ENCODE data around the gene WWC1.
"Not testable (repeated sequence)": the region's sequence is repeated elsewhere in the genome, so short reads cannot be mapped to it uniquely, and the experiment has no call there.

Gene WWC1

DNA sequence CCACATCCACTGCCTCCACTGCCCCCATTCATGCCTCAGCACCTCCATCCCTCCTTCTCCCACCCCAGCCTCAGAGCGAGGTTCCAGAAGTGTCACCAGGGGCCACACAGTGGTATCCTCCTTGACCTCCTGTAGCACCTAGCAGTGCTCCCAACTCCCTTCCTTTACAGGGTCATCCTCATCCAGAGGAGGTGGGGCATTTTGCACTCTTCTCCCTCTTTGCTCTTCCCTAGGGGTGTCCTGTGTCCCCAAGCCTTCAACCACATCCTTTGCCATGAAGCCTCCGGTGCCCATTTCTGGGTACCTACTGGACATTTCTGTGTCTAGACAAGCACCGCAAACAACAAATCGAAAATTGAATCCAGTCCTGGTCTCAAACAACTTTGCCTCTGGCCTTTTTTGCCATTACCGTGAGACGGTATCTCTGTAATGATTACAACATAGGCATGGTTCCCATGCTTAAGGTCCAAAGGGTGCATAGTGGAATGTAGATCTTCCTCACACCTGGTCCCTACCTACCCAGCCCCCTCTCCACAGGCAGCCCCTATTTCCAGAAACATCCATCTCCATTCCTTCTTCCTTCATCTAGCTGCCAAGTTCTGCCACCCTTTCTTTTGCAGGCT is 17.6 kb downstream of the WWC1 start:
- DNase-seq (ENCODE audit: low read depth) = no peak

DNA sequence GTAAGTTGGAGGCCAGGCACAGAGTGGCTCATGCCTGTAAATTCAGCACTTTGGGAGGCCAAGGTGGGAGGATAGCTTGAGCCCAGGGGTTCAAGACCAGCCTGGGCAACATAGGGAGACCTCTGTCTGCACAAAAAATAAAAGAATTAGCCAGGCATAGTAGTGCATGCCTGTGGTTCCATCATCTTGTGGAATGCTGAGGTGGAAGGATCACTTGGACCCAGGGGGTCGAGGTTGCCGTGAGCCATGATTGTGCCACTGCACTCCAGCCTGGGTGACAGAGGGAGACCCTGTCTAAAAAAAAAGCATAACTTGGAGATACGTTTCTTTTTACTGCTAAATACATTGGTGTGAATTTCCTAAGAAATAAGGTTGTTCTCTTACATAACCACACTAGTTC is 19.1 kb downstream of the WWC1 start:
- not testable (repeated sequence) for DNase-seq (ENCODE audit: low read depth)

DNA sequence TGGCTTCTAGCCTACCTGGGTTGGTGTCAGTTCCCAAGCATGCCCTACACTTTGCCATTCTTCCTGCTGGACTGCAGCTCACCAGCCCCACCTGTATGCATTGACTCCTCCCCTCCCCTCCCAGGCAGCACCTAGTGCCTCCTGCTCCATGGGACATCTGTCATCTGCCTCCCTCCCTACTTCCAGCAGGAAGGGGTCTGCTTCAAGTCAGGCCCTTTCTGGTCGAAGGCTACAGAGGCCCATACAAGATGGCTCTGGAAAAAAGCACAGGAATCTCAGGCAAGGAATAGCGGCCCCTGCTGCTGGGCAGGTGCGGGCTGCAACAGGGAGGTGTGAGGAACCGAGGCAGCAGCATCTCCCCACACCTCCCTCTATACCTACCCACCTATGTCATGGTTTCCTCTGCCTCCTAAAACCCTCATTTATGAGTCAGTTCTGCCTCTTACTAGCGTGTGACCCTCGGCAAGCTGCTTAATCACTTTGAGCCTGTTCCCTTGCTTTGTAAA is 19.7 kb downstream of the WWC1 start:
- DNase-seq (ENCODE audit: low read depth) = no peak

DNA sequence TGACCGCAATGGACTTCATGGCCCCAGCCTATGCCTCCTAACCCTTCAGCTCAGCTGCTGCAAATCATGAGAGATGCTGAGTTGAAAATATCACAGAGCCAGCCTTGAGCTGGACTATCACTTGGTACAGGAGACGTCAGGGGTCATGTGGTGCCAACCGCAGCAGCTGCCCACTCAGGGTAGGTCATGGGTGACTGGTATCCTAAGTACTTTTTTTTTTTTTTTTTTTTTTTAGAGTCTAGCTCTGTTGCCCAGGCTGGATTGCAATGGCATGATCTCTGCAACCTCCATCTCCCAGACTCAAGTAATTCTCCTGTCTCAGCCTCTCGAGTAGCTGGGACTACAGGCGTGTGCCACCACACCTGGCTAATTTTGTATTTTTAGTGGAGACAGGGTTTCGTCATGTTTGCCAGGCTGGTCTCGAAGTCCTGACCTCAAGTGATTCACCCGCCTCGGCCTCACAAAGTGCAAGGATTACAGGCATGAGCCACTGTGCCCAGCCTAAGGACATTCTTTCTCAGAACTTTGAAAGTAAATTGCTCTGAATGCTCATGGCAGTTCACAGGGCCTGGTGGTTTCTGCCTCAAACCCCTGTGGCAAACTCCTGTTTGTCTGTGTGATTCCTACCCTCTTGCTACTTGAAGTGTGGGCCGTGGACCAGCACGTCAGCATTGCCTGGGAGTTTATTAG is 21.3 kb downstream of the WWC1 start:
- no peak for DNase-seq (ENCODE audit: low read depth)

DNA sequence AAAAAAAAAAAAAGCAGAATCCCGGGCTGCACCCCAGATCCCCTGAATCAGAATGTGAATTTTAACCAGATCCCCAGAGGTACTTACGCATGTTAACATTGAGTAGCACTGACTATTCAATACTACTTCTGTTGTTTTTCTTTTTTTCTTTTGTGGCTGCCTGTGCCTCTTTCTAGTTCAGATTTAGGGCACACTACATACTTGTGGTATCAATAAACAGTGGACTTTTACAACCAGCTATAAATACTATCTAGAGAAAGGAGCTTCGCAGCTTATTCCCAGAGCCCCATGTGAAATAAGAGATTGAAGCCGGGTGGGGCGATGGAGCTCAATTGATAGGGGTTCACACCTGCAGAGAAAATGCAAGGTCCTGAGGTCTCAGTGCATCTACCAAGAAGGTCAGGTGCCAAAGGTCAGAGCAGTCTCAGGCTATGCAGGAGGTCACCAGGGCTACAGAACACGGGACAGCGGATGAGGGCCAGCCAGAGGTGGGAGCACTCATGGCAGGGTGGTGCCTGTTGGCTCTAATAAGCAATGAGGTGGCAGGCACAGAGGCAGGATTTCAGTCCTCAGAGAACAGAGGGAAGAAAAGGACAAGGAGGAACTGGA is 22.3 kb downstream of the WWC1 start:
- no peak for DNase-seq (ENCODE audit: low read depth)

DNA sequence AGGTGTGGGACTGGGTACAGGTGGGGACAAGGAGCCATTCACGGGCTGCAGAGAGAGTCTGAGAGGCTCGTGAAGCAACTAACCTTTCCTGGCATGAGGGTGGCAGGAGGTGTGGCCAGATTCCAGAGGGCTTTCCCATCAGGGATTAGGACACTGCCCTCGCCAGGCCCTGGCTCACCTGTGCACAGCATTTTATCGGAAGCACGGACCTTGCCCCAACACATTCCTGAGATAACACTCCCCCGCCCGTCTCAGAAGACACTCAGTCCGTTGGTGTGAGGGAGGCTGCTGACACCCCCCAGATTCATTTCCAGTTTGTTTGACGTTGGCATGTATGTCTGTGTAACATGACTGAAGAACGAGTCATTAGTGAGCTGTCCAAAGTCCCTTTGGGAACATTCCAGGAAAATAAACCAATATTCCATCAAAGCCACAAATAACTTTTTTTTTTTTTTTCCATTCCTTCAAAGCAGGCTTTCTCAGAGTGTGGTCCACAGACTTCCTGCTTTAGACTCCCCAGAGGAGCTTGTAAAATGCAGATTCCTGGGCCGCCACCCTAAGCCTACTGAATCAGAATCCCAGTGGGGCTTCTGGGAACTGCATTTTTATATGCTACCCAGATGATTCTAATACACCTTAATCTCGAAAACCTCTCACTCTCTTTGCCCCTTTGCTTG is 23.4 kb downstream of the WWC1 start:
- DNase-seq (ENCODE audit: low read depth) = no peak

DNA sequence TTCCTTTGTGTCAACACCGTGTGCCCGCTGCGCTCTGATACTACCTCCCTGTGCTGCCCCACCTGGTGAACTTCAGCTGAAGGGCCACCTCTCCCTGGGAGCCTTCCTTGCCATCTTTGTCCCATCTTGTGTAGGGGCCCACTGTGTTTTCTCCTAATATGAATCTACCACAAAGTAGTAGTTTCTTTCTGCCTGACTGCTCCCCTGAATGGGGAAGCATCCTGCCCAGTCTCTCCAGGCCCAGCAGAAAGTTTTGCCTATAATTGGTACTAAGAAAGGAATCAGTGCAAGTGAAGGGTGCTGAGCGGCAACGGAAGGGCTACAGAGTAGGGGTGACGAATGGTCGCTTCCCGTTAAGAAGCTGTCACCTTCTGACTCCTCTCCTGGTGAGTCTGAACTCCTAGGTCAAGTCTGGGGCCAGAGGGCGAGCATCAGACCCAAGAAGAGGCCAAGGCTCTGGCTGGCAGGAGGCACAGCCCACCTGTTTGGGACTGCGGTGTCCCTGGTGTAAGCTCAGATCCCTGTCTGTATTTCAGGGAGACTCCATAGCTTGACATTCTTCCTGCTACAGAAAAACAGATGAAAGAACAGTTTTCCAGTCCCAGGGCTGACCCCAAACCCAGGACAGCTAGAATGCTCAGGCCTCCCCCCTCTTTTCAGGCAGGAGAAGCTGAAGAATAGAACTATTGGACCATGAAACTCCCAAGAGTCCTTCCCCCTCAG is 24.1 kb downstream of the WWC1 start:
- no peak for DNase-seq (ENCODE audit: low read depth)

DNA sequence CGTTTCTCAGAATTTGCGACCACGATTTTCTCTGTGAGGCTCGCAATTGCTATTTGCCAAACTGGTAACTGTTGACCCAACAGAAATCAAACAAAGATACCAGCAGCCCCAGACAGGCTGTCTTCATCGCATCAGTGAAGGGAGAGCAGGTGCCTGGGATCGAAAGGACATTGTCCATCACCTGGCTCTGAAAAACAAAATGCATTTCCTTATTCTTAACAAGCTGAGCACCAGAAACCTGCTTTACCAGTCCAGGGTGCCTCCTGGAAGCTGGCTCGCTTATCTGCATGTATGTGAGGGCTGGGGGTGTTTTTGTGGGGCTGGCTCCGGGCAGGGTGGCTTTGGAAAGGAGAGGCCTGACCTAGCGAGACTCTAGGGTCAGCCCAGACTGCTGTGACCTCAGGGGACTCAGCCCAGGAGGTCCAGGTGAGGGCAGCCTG is 24.7 kb downstream of the WWC1 start:
- DNase-seq (ENCODE audit: low read depth) = no peak

DNA sequence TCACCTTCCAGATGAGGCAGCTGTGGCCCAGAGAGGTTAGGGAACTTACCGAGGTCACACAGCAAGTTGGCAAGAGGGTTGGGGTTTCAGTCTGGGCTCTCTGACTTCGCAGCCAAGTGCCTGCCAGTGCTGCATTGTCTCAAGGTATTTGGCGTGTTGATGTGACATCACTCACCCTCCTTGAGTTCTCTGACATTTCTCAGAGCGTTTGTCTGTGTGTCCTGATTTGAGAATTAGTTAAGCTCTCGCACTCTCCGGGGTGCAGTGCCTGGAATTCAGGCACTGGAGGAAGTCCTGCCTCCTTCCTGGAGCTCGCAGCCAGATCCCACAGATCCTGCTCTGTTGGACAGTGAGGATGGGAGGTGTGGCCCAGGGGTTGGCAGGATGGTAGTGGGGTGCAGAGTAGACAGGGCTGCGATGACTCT is 25.7 kb downstream of the WWC1 start:
- DNase-seq (ENCODE audit: low read depth) = no peak

DNA sequence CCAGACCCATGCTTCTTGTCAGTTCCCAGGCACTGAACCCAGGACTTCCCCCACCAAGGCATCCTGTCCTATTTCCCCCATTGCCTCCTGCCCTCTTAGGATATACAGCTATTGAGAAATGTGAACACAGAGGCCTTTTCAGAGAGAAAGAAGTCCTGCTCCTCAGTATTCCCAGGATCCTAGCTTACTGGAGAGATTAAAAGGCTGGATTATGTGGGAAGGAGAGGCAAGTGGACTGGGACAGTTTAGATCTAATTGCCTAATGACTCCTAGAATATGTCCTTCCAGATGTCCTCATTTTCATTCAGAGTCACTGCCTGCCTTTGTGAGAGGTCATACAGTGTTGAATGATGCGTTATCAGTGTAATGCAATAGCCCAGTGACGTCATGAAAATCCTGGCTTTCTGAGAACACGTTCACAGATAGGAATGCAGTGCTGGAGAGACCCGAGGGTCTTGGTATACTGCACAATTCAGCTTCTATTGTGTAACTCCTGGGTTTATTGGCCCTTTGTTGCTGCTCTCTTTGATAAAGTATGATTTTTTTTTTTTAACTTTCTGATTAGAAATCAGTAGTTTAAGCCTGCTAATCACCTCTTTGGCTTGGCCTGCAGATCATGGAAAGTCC is 26.2 kb downstream of the WWC1 start:
- no peak for DNase-seq (ENCODE audit: low read depth)

DNA sequence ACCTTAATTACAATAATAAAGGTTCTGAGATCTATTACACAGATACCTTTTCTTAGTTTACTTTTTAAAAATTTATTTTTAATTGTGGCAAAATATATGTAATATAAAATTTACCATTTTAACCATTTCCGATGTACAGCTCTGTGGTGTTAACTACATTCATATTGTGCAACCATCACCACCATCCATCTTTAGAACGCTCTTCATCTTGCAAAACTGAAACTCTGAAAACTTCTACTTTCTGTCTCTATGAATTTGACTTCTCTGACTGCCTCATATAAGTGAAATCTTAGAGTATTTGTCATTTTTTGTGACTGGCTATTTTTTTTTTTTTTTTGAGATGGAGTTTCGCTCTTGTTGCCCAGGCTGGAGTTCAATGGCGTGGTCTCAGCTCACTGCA is 26.8 kb downstream of the WWC1 start:
- DNase-seq (ENCODE audit: low read depth) = no peak

DNA sequence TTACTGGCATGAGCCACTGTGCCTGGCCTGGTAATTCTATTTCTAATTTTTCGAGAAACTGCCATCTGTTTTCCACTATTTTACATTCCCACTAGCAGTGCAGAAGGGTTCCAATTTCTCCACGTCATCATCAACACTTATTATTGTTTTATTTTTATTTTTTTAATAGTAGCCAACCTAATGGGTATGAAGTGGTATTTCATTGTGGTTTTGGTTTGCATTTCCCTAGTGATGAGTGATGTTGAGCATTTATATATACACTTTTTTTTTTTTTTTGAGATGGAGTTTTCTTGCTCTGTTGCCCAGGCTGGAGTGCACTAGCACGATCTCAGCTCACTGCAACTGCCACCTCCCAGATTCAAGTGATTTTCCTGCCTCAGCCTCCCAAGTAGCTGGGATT is 28.3 kb downstream of the WWC1 start:
- DNase-seq (ENCODE audit: low read depth) = no peak

DNA sequence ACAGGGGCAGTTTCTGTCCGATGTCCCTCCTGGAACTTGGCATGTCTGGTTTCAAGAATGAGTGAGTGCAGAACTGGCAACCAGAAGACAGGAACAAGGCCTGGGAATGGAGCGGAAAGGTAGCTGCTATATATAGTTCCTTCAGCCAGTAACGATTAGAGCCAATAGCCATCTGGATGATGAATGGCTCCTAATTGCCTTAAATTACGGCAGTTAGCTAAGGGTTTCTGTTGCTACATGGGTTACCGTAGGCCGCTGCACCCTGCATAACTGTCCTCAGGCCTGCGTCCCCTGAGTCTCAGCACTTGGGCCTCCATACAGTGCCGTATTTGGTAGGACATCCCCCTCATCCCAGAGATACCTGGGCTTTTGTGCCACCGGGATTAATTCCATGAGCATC is 29.4 kb downstream of the WWC1 start:
- DNase-seq (ENCODE audit: low read depth) = no peak

DNA sequence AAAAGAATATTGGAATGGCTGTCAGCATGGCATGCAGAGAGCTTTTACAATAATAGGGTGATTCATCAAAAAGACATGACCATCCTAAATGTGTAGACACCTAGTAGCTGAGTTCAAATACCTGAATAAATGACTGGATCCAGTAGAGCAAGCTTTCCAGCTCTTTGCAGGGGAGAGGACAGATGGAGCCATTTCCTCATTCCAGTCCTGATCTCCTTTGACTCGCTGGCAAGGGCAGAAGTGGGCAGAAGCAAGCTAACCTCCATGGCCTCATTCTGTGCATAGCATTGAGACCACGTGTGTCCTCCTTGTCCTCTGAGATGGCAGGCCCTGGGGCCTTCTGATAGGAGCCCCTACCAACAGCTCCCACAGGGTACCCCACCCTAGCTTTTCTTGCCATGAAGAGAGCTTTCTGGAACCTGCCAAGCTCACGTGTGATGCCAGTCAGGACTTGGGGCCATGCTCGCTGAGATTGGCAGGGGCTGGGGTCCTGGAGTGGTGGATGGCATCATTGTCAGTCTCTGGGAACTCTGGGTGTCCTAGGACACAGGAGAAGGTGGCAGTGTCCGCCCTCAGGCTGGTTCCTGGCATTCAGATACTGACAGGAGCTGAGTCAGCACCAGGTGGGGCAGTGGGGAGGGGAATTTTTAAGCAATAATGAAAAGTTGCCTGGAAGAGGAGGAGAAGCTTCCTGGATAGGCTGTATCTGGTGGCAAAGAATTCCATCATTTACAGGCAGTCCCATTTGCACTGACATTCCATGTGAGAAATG is 33.6 kb downstream of the WWC1 start:
- no peak for DNase-seq (ENCODE audit: low read depth)

DNA sequence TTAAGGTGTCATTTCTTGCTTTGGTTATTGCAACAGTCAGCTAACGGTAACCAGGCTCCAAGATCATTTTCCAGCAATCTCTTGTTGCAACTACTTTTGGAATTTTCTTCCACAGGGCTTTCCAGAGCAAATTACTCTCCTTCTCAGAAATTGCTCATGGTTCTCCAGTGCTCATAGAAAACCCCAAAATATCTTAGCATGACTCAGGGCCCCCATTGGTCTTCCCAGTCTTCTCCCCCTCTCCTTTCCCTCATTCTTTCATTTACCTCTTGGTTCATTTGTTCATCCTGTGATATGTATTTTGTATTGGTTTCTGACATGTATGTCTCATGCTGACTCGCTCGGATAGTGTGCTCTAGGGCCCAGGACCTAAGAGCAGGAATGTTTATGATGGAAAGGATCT is 35.6 kb downstream of the WWC1 start:
- no peak for DNase-seq (ENCODE audit: low read depth)

DNA sequence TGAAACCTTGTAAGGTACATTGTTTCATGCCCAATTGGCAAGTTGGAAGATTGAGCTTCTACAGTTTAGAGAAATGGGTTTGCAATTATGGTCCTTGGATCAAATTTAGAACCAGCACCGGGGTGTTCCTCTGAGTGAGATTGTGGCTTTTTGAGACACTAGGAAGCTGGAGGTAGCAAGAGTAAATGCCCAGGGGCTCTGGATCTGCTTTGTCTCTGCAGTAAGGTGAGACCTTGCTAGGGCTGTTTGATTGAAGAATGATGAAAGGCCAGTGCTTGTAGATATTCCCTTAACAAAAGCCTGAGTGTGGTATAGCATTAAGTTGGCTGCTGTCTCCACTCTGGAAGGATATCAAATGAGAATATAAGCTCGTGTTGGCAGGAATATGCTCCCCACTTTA is 36.0 kb downstream of the WWC1 start:
- DNase-seq (ENCODE audit: low read depth) = no peak

DNA sequence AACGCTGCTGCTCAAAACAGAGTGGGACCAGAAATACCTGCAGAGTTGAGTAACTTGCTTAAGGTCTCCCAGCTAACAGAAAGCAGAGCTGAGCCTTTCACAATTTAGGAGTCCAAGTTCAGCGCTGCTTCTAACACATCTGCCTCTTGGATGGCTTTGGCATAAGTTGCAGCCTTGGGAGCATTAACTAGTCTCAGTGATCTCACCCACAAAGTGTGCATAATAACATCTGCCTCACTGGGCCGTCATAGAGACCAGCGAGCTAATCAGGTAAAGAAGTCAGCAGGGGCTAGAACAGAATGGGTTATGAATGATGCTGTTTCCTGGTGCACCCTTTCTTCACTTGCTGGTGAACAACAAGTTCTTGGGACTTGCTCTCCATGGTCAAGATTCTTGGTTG is 36.5 kb downstream of the WWC1 start:
- DNase-seq (ENCODE audit: low read depth) = no peak

DNA sequence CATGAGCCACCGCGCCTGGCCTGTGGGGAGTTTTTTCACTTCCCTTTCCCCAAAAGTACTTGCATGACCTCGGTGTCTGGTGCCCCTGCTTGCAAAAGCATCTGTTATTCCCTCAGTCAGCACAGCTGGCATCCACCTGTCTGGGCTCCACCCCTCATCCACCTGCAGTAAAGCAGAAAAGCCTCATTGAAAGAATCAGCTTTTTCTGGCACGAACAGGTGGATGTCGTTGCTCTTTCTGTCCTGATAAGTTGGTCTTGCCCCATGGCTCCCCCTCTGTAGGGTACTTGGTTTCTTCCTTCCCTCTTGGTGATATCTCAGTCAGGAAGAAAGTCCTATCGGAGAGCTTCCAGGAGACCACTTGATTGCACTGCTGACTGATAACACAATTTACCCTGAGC is 37.4 kb downstream of the WWC1 start:
- DNase-seq (ENCODE audit: low read depth) = no peak

DNA sequence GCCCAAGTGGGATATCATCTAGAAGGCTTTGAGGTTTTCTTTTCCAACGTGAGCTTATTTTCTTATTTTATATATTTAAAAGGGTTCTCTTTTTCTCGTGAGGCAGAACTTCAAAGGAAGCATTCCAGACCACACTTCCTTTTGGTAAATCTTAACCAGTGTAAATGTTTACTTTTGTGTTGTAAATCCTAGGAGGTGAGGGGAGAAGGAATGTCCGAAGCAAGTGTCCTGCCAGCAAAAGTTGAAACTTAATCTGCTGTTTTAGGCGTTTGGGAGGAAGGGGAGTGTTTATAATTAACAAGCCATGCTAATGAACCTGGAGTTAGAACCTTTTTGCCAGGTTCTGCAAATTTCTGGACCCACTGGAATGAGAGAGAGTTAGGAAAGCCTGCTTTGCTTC is 37.9 kb downstream of the WWC1 start:
- DNase-seq (ENCODE audit: low read depth) = no peak

DNA sequence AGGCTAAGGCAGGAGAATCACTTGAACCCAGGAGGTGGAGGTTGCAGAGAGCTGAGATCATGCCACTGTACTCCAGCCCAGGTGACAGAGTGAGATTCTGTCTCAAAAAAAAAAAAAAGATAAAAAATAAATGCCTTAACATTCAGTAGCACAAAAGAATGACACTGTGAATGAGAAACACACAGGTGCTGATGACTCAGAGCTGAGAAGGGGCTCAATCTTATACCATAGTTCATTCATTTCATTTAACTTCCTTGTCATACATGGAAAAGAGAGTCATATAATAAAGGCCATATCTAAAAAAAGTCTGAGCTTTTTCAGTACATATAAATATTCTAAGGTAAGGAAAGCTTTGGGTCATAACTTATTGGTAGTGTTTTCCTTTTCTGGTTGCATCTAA is 40.6 kb downstream of the WWC1 start:
- DNase-seq (ENCODE audit: low read depth) = no peak

DNA sequence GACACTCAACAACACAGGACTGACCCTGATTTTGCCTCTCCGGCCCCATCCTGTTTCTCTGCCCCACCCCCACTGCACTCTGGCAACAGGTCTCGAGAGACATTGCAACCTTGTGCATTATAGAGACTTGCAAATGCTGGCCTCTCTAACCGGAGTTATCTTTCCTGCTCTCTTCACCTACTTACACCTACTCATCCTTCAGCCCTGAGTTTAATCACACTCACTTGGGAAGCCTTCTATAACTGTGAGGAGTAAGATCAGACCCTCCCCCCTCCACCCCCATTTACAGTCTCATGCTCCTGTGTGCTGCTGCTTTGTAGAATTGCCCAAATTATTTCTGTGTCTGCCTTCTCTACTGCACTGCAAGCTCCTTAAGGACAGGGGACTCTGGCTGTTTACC is 42.8 kb downstream of the WWC1 start:
- no peak for DNase-seq (ENCODE audit: low read depth)
